ENCODE data around the gene CCR5AS.
"Not testable (repeated sequence)": the region's sequence is repeated elsewhere in the genome, so short reads cannot be mapped to it uniquely, and the experiment has no call there.

CCR5AS gene

DNA sequence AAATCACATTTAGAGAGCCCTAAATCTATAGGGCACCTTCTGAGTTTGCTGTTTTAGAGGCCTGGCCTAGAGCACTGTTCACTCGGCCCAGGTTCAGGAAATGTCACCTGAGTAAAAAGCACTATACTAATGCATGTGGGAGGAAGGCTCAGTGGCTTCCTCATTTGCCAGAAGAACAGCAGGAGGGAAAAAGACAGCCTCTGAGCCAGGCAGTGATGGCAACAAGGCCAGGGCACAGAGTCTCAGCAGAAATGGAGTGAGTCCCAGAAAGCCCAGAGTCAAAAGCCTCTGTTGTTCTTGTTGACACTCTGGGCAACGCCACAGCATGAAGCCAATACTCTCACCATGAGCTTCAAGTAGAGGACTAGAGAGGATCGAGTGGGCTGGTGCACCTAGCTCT is 32.0 kb upstream of the CCR5AS start:
- H3K4me3 ChIP-seq (replicated peaks; ENCODE audit: low read depth, low read length), result no peak overlapping the region
- no peak for DNase-seq (ENCODE audit: extremely low read depth, low read depth)
- TF ChIP-seq, protein P1, sequence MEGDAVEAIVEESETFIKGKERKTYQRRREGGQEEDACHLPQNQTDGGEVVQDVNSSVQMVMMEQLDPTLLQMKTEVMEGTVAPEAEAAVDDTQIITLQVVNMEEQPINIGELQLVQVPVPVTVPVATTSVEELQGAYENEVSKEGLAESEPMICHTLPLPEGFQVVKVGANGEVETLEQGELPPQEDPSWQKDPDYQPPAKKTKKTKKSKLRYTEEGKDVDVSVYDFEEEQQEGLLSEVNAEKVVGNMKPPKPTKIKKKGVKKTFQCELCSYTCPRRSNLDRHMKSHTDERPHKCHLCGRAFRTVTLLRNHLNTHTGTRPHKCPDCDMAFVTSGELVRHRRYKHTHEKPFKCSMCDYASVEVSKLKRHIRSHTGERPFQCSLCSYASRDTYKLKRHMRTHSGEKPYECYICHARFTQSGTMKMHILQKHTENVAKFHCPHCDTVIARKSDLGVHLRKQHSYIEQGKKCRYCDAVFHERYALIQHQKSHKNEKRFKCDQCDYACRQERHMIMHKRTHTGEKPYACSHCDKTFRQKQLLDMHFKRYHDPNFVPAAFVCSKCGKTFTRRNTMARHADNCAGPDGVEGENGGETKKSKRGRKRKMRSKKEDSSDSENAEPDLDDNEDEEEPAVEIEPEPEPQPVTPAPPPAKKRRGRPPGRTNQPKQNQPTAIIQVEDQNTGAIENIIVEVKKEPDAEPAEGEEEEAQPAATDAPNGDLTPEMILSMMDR (IDR thresholded peaks at IDR 0.05; ENCODE audit: low read depth, low read length, missing control alignments), result no peak

DNA sequence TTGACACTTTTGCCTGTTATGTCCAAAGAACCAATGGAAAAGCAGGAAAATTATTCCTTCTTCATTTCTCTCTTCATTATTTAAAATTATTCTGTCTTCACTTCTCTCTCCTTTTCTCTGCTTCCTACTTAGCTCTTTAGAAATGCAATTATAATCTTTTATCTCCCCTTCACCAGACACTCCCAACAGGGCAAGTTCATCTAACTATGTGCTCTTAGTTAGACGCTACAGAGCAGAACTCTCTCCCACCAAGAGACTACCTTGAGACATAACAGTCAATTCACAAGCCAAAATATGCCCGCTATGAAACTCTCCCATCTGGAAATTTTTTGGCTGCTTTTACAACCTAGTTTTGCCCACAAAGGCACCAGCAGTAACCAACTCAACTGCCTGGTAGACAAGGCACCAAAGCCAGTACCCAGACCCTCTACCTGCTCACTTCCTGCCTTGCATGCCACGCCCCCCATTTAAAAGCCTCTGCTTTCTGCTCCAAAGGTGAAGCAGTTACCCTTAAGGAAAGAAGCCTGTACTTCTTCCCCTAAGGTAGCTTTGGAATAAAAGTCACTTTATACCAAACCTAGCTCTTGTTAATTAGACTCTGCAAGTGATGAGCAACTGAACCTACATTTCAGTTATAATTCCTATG is 28.3 kb upstream of the CCR5AS start:
- DNase-seq (ENCODE audit: extremely low read depth, low read depth), result no peak
- no peak overlapping the region for H3K4me3 ChIP-seq (replicated peaks; ENCODE audit: low read depth, low read length)
- TF ChIP-seq, protein P1 (IDR thresholded peaks at IDR 0.05; ENCODE audit: low read depth, low read length, missing control alignments), result no peak

GRCh38 chr3:46433841-46434240 is 27.0 kb upstream of the CCR5AS start:
- H3K4me3 ChIP-seq (replicated peaks; ENCODE audit: low read depth, low read length), result no peak overlapping the region
- TF ChIP-seq, protein P1 (IDR thresholded peaks at IDR 0.05; ENCODE audit: low read depth, low read length, missing control alignments), result no peak
- DNase-seq (ENCODE audit: extremely low read depth, low read depth), result no peak

DNA sequence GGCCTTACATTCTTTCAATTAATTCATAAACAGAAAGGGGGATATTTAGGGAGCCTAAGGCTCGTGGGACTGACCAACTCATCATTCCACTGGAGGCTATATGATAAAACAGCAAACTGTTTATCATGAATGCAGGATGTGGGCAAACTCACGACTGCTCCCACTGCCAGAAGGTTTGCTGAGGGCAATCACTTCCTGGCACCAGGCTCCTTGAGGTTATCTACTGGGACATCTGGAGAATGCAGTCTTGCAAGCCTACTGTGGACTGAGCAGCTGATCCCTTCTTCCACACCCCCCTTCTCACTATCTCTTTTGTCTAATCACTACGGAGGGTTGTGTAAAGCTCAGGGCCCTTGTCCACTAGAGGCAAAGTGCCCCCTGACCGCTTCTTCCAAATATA is 26.3 kb upstream of the CCR5AS start:
- not testable (repeated sequence) for H3K4me3 ChIP-seq (replicated peaks; ENCODE audit: low read depth, low read length)

DNA sequence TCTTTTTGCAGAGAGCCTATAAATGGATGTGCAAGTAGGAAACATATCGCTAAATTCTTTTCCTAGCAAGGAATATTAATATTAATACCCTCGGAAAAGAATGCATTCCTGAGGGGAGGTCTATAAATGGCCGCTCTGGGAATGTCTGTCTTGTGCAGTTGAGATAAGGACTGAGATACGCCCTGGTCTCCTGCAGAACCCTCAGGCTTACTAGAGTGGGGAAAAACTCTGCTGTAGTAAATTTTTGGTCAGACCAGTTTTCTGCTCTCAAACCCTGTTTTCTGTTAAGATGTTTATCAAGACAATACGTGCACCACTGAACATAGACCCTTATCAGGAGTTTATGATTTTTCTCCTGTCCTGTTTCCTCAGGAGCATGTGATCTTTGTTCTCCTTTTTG is 25.0 kb upstream of the CCR5AS start:
- not testable (repeated sequence) for DNase-seq (ENCODE audit: extremely low read depth, low read depth); H3K4me3 ChIP-seq (replicated peaks; ENCODE audit: low read depth, low read length)

More for the DNA sequence above, 26.3 kb upstream of the CCR5AS start:
- not testable (repeated sequence) for DNase-seq (ENCODE audit: extremely low read depth, low read depth)

DNA sequence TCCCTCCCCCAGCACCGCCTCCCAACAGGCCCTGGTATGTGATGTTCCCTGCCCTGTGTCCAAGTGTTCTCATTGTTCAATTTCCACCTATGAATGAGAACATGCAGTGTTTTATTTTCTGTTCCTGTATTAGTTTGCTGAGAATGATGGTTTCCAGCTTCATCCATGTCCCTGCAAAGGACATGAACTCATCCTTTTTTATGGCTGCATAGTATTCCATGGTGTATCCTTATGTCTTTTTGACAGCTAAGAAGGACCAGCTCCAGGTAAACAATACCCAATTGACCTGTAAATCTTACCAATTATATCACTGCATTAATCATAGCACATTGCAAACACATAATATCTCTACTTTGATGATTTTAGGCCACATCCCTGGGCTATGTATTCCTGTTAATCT is 24.0 kb upstream of the CCR5AS start:
- not testable (repeated sequence) for DNase-seq (ENCODE audit: extremely low read depth, low read depth); H3K4me3 ChIP-seq (replicated peaks; ENCODE audit: low read depth, low read length)

DNA sequence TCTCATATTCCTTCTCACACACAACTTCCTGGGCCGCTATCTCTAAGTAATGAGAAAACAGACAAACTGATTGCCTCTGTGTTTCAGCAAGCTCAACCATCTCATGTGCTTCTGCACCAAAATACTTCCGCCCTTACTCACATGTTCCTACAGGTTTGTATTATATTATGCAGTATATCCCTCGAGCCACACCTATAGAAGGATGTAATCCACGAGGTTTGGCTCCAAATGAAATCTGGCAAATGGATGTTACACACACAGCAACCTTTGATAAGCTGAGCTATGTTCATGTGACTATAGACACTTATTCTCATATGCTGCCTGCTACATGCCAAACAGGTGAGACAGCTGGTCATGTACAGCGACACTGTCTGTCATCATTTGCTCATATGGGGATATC is 22.8 kb upstream of the CCR5AS start:
- no peak overlapping the region for H3K4me3 ChIP-seq (replicated peaks; ENCODE audit: low read depth, low read length)
- DNase-seq (ENCODE audit: extremely low read depth, low read depth), result no peak
- TF ChIP-seq, protein P1 (IDR thresholded peaks at IDR 0.05; ENCODE audit: low read depth, low read length, missing control alignments), result no peak

DNA sequence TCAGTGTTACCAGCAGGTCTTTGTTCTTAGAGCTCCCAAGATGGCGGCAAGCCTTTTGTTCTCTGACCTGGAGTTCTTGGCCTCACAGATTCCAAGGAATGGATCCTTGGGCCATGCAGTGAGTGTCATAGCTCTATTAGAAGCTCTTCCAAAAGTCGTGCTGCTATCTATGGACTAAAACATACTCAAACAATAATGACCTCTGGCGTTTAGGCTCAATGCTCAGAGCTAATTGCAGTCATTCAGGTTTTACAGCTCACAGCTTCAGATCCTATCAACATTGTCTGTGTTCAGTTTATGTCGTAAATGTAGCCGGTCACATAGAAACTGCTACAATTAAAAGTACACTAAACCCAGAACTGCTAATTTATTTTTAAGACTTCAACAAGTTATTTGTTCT is 22.4 kb upstream of the CCR5AS start:
- no peak for DNase-seq (ENCODE audit: extremely low read depth, low read depth)
- TF ChIP-seq, protein P1 (IDR thresholded peaks at IDR 0.05; ENCODE audit: low read depth, low read length, missing control alignments), result no peak
- H3K4me3 ChIP-seq (replicated peaks; ENCODE audit: low read depth, low read length), result no peak overlapping the region
